GM12872 (cell line): ENCODE data around the gene ENDOG.

Source experiments
- TF ChIP-seq, protein P1 (sequence below): IDR thresholded peaks from 3 replicates; pipeline ENCODE4 v1.5.1; 2011; ENCODE audit warnings: low read depth, mild to moderate bottlenecking, low read length, moderate library complexity; ENCODE audit not compliant: insufficient read depth

Gene ENDOG

DNA sequence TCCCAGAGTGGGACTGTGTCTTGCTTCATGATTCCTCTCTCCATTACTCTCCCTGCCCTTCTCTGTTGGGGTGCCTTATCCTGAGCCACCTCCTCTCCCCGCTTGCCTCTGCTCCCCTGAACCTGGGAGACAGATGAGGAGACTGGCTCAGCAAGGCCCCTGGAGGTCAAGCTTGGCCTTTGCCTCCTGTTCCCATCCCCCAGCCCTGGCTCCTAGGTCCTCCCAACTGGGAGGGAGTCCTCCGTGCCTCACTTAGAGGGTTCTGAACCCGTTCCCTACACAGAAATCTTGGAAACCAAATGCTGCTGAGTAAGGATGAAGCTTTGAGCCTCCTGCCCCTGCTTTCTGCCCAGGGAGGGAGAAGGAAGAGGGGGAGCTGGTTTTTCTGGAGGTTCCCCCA lies 9.8 kb upstream of the ENDOG start:
- TF ChIP-seq, protein P1, sequence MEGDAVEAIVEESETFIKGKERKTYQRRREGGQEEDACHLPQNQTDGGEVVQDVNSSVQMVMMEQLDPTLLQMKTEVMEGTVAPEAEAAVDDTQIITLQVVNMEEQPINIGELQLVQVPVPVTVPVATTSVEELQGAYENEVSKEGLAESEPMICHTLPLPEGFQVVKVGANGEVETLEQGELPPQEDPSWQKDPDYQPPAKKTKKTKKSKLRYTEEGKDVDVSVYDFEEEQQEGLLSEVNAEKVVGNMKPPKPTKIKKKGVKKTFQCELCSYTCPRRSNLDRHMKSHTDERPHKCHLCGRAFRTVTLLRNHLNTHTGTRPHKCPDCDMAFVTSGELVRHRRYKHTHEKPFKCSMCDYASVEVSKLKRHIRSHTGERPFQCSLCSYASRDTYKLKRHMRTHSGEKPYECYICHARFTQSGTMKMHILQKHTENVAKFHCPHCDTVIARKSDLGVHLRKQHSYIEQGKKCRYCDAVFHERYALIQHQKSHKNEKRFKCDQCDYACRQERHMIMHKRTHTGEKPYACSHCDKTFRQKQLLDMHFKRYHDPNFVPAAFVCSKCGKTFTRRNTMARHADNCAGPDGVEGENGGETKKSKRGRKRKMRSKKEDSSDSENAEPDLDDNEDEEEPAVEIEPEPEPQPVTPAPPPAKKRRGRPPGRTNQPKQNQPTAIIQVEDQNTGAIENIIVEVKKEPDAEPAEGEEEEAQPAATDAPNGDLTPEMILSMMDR = no peak

DNA sequence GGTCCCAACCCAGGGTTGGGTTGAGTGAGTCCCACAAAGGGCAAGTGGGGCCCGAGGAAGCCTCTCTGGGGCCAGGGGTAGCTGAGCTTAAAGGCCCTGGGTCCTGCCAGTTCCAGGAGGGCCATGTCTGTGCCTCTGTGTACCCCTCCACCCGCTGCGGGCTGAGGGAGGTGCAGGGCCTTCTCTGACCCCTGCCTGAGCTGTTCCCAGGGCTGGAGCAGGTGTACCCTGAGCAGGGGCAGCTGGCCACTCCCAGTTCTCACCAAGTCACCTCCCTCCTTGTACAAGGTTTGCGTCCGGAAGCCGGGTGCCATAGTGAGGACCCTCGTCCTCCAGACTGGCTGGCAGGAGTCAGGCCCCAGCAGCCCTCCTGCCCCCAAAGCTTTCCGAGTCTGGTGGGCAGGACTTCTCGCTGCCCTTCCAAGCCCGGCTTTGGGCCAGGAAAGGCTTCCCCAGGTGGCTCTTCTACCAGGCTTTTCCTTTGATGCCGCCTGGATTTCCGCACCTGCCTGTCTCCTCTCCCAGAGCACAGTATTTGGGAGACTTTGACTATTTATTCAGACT lies 9.2 kb upstream of the ENDOG start:
- TF ChIP-seq, protein P1 = no peak

DNA sequence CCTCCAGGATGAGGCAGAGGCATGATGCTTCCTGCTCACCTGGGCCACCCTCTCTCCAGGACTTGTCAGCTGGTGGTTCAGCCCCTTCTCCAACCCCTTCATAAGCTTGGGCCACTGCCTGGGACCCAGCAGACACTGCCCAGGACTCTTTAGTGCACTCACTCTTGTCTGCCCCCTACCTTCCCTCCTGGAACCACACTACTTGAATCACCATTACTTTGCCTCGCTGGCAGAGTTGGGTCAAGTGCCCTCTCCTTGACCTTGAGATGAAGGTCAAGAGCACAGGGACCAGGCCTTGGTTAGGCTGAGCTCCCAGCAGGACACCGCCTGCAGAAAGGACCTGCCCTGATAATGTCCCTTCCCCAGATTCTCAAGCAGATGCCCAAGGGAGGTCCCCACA lies 8.5 kb upstream of the ENDOG start:
- TF ChIP-seq, protein P1 = peak; percentile 26; the same call in 1 of the 3 replicates

DNA sequence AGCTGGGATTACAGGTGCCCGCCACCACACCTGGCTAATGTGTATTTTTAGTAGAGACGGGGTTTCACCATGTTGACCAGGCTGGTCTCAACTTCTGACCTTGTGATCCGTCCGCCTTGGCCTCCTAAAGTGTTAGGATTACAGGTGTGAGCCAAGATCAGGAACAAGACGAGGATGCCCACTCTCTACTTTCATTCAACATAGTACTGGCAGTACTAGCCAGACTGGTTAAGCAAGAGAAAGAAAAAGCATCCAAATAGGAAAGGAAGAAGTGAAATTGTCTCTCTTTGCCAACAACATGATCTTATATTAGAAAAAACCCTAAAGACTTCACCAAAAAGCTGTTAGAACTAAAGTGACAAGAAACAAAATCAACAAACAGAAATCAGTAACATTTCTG lies 7.4 kb upstream of the ENDOG start:
- TF ChIP-seq, protein P1 = no peak

DNA sequence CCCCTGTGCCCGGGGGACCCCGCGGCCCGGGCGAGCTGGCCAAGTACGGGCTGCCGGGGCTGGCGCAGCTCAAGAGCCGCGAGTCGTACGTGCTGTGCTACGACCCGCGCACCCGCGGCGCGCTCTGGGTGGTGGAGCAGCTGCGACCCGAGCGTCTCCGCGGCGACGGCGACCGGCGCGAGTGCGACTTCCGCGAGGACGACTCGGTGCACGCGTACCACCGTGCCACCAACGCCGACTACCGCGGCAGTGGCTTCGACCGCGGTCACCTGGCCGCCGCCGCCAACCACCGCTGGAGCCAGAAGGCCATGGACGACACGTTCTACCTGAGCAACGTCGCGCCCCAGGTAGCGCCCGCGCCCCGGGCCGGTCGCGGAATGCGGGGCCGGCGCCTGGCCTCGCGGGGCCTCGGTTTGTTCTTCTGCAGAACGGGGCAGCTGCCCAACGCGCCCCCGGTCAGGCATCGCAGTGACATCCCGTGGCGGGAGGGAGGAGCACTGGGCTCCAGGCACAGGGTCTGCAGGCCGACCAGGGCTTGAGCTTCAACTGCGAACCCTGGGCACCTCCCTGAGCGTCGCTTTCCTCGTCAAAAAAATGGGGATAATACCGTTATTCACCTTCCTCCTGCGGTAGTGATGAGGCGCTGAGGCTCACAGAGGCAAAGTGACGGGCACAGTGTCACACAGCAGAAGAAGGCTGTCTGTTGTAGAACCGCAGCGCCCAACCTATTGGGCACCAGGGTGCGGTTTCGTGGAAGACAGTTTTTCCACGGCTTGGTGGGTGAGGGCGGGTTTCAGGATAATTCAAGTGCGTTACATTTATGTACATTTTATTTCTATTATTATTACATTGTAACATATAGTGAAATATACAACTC lies 777 bp downstream of the ENDOG start:
- TF ChIP-seq, protein P1 = no peak

DNA sequence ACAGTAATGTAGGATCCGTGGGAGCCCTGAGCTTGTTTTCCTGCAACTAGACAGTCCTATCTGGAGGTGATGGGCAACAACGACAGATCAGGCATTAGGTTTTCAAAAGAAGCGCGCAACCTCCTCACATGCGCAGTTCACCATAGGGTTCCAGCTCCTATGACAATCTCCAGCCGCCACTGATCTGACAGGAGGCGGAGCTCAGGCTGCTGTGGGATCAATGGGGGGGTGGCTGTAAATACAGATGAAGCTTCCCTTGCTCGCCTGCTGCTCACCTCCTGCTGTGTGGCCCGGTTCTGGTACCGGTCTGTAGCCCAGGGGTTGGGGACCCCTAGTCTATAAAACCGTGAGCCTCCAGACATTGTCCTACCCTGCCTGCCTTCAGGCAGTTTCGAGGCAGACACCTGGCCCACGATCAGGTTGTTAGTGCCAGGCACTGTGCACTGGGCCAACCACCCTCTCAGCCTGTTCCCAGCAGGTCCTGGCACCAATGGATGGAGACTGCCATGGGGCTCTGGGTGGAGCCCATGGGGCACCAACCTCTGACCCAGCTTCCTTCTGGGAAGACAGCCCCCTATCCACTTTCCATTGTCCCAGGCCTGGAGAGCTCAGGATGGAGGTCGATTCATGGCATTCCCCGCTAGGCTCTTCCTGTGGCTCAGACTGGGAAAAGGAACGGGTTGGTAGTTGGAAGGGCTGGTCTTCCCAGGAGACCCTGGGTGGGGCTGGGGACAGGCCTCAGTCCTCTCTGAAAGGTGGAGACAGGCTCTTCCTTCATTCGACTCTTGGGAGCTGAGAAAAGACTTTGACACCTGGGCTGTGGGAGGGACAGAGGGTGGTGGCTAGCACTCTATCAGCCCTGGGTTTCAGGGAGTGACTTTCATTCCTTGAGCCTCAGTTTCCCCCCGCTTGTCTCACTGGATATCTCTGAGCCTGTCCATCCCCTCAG lies 1.7 kb downstream of the ENDOG start:
- TF ChIP-seq, protein P1 = no peak
